Testis (tissue), 2 donors: ENCODE measurements around the gene C9orf152.

ENCODE experiments used
- CTCF ChIP-seq, 3 experiments: fragments of 450-650 bp in 2 of 3; fragments of 200-600 bp in 1 of 3; sonication (generic) in 1 of 3; IDR thresholded peaks; one replicate each; pipeline ENCODE4 v1.5.1; 2016 to 2019; ENCODE audit warnings: antibody characterized with exemption in 3 of 3, mild to moderate bottlenecking in 2 of 3, moderate library complexity in 1 of 3
- POLR2A ChIP-seq: fragments of 450-650 bp; IDR thresholded peaks from one replicate; pipeline ENCODE4 v1.6.1; 2017; ENCODE audit warnings: antibody characterized with exemption, mild to moderate bottlenecking, moderate library complexity

GRCh38 chr9:110175275-110175968, 32.5 kb downstream of the C9orf152 start:
- no peak for TF ChIP-seq CTCF (IDR thresholded peaks at IDR 0.05)
- TF ChIP-seq POLR2A: no peak
